ENCODE measurements around the gene WDR72.
"Not testable (repeated sequence)": the region's sequence is repeated elsewhere in the genome, so short reads cannot be mapped to it uniquely, and the experiment has no call there.

WDR72 gene

DNA sequence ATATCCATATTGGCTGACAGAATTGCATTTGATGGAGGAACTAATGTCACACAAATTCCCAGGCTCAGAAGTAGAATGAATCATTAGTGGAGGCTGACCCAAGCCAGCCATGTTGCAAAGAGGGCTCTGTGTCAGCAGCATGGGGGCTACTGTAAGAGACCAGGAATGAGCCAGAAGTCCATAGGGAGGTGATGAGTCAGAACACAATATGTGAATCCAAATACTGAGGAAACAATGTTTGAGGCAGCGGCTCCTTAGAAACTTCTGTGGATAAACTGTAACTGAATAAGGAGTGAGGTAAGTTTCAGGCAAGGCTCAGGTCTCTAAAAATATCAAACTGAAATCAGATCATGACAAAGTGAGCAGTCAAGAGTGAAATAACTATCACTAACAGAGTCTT, 170.7 kb downstream of the WDR72 start:
- DNase-seq: no peak

DNA sequence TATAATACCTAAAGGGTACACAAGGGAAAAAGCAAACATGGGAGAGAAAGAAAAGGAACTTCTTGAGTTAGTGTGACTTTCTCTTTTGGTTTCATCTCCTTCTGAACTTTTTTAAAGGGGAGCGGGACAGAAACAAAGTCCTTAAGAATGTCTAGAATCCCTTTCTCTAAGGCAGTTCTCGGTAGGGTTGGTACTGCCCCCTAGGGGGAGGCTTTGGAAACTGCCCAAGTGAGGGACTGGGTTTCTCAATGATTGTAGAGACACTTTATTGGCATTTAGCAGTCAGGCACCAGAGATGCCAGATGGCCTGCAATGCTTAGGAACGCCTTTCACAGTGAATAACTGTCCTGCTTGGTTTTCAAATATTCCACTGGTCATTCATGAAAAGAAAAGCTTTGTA, 172.7 kb downstream of the WDR72 start:
- no peak for DNase-seq

DNA sequence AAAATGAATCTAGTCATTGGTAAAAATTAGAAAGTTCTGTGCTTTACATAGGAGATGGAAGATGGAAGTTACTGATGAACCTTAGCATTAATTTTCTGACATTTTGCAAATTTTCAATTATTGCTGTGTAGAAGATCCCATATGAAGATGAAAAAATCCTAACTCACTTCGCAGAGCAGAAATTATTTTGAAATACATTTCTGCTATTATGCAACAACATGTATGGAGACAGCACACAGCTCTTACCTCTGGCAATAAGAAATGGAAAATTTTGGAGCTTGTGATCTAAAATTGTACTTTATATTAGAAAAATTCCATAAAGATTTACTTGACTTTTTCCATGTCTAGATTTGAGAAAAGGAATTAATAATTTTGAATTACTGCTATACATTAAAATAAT, 177.9 kb downstream of the WDR72 start:
- no peak for DNase-seq

DNA sequence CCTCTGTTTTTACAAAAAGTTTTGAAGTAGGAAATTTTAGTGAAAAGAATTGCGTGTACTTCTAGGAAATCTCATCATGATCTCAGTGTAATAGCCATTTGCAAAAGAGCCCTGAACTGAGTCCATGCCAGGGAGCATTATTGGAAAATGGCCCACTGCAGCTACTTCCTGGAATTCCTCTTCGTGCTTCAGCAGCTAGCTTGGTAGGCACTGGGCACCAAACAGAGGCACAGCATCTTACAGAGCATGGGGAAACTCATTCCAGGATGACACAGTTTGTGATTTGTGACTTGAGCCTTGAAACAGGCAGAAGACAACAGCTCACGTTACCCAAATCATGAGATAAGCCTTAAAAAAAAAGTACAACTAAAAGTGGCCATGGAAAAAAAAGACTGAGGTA, 179.1 kb downstream of the WDR72 start:
- no peak for DNase-seq

DNA sequence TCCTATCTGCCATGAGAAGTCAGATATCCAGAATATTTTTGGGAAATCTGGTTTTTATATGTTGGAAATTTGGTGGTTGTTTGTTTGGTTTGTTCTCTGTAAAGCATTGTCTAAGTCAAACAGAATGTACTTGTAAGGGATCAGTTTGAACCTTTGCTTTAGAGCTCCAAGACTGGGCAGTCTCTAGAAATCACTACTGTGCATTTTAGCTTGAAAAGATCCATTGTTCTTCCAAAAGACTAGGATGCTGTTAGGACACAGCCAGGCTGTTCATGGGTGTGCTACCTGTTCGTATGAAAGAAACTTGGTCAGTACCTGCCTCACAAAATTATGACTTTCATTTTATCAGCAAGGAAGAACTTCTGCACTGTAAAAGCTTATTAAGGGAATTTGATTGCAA, 182.6 kb downstream of the WDR72 start:
- no peak for DNase-seq

DNA sequence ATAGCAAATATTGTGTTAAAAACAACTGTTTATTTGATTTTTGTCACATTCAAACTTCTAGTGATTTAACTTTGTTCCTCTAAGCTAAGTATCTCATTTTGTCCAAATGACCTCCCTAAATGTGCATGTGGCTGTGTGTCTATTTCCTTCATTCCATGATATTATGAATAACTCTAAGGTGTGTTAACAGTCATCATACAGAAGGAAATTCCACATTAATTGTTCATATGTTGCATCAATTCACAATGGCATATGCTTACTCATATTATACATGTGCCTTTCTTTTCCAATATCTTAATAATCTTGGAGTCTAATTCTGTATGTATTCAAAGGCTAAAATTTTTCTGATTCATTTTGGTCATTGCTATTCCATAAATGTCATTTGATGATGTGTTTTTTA, 186.4 kb downstream of the WDR72 start:
- no peak for DNase-seq

DNA sequence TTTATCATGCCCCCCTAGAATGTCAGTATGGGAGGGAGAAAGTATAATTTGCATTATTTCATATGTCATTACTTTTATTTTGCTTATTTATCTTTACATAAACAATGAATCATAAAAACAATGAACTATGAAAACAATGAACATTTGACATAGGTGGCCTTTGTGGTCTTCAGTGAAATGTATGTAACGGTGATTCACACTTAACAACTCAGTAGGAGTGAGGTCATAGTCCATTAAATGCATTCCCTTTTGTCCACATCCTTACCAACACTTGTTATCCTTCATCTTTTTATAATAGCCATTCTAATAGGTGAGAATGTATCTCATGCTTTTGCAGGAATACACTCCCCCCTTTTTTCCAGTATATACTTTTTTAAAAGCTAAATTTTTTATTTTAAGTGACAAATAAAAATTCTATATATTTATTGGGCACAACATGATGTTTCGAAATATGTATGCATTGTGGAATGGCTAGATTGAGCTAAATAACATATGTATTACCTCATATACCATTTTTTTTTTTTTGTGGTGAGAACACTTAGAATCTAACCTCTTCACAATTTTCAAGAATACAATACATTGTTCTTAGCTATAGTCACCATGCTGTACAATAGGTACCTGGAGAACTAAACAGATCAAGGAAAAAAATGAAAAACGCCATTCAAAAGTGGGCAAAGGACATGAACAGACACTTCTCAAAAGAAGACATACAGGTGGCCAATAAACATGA, 189.5 kb downstream of the WDR72 start:
- no peak for DNase-seq

DNA sequence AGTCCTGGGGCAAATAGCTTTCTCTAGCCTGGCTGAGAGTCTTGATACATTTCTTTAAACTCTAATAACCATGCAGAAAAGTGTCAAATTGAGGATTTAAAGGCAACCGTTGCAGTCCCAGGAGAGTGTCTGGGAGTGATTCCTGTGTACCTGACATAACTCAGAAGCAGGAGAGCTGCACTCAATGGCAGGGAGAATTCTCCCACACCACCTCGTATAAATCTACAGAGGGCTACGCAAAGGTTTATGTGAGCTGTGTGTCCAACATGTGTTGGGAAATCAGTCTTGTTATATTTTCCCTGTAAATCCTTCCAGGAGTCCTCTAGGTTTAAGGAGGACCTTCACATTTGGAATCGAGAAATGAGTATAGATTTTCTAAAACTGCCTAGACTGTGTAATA, 192.6 kb downstream of the WDR72 start:
- DNase-seq: no peak

DNA sequence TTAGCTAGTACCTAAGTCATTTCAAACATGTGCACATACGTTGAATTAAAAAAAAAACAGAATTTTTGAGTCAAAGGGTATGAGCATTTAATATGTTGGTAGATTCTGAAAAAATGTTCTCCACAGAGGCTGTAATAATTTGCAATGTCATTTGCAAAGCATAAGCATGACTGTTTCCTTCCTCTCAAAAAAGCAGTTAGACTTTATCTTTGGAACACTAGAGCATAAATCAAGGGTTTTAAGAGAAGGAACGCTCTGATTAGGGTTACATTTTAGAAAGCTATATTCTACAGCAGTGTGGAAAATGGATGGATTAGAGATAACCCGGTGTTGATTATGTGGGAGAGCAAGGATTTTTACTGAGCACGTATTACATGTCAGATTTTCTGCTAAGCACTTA, 193.7 kb downstream of the WDR72 start:
- no peak for DNase-seq

DNA sequence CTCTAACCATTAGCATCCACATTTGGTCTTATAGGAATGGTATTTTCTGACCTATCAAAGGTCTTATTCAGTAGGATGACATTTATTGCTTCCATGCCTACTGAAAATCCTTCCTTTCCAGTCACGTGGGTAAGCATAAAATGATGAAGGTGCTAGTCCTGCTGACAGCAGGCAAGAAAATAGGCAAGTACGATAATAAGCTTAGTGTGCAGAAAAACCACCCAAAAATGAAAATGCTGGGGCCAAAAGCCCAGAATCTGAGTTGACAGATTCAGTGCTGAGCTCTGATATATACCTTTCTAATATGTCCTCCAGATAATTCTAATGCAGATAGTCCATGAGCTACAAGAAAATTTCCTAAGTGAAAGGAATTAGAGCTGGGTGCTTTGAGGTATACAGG, 194.8 kb downstream of the WDR72 start:
- DNase-seq: no peak

DNA sequence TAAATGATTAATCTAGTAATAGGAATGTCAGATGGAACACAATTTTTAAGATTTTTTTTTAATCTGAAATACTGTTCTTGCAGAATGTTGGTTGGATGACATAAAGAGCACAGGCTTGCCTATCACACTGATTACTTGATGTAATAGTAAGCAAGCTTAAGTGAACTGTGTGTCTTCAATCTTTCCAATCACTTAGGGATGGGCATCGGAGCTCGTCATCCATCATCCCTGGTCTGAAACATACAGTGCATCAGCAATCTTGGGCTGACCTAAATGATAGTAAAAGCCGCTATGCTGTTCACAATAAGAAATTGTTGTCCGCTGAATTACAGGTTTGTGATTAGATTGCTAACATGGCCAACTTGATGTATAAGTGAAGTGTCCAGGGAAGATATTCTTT, 195.8 kb downstream of the WDR72 start:
- DNase-seq: no peak

DNA sequence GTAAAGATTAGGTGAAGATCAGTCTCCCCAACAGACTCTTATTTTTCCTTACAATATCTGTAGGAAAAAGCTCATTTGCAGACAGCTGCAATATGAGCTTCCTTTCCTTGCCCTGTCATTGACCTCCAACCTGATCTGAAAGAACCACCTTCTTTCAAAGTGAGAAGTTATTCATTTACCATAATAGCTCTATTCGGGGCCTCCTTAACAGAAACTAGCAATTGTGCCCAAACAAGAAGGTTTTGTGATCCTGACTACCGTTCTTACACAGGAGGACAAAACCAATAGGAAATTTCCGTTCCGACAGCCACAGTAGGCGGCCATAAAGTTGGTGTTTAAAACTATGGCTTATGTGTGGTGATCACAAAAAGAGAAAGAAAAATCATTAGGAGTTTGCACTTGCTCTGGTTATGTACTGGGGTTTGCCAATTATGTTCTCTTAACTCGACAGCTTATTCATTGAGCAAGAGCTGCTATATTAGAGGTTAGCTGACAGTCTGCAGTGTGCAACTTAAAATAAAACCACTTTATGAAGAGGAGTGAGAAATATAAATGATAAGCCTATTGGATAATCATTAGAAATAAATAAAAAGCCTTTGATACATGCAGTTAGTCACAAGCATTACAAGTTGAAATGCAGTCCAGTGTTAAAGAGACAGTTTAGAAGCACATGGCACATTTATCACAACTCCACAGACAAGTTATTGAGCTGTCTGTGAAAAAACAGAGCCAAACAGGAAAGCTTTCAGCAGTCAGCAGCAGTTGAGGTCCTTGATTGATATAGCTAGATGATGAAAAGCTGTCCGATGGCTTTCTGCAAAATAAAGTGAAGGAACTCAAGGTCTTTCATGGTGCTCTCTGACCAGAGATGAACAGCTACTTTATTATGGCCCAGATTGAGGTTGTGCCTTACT, 199.8 kb downstream of the WDR72 start:
- no peak for DNase-seq

DNA sequence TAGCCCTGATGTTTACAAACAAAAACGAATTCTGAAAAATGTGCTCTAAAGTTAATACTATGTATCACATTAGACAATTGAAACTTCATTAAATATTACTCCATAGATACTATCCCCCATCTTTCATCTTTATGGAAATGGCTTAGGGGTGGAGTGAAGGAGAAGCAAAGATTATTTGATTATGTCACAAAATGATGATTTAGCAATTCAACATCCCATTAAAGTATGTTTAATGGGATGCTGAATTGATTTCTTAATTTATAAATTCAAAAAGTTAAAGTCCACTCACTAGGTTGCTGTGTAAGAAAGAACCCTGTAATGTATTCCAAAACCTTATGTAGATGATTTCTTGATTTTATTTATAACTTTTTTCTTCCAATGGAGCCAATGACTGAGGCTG, 201.1 kb downstream of the WDR72 start:
- no peak for DNase-seq

DNA sequence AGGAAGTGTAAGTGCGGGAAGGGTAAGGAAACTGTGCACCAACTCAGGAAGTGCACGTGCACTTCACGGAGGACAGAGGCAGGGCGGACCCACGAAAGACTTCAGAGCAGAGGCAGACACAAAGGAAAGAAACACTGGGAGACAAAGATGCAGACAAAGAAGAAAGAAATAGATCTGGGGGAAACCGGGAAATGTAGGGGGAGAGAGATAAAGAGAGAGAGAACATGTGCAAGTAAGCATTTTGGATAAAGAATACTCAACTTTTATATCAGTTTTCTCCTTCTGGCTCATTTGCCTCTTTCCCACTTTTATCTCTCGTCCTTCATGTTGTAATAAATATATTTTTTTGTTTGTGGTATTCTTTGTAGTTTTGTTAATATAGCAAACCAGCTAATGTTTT, 204.2 kb downstream of the WDR72 start:
- no peak for DNase-seq

DNA sequence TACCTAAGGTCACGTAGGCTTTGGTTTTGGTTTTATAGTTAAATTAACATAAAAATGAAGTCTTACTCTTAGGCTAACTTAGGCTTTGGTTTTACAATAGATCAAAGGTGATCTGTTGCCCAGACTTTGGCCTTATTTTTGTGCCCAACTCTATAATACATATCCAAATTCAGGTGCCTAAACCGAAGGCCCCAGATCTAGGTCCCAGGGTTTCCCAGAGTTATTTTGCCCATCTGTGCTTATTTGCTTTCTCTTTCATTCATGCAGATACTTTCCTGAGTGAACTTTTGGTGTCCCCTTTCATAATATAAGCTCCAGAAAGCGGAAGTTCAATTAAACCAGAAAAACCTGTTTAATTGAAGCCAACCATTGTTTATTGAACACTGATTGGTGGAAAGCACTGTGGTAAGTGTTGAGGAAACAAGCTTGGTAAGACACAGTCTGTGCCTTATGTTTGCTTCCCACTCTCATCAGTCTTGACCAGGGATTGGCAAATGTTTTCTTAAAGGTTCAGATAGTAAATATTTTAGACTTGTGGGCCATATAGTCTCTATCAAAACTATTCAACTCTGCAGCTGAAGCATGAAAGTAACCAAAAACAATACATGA, 209.7 kb downstream of the WDR72 start:
- DNase-seq: no peak

DNA sequence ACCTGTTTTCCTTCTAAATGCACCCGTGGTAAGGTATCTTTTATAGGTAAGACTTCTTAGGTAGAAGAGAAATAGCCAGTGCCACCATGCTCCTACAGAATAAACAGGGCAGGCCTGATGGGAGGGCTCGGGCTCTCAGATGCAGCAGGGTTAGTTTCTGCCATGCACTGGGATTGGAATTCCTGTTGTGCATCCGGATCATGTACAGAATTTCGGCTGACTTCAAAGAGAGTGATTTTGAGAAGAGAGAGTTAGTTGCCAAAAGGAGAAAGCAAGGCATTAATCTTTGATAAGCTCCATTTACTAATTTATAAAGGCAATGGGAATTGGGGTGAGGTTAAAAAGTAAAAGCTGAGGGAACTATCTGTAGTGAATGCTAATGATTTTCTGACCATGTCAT, 211.2 kb downstream of the WDR72 start:
- no peak for DNase-seq

DNA sequence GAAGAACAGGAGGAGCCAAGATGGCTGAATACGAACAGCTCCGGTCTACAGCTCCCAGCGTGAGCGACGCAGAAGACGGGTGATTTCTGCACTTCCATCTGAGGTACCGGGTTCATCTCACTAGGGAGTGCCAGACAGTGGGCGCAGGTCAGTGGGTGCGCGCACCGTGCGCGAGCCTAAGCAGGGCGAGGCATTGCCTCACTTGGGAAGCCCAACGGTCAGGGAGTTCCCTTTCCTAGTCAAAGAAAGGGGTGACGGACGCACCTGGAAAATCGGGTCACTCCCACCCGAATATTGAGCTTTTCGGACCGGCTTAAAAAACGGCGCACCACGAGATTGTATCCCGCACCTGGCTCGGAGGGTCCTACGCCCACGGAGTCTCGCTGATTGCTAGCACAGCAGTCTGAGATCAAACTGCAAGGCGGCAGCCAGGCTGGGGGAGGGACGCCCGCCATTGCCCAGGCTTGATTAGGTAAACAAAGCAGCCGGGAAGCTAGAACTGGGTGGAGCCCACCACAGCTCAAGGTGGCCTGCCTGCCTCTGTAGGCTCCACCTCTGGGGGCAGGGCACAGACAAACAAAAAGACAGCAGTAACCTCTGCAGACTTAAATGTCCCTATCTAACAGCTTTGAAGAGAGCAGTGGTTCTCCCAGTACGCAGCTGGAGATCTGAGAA, 218.7 kb downstream of the WDR72 start:
- not testable (repeated sequence) for DNase-seq

DNA sequence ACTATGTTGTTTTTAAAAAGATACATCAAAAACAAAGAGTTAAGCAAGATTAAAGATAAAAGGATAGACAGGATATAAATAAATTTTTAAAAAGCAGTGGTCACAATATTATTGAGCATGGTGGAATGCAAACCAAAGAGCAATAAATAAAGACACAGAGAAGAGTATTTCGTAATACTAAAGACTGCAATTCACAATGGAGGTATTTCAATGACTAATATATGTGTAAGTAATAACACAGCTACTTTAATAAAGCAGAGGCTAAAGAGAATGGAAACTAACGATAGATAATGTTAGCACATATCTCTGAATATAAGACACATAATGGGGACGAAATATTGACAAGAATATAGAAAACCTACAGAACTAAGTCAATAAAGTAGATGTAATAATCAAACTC, 219.6 kb downstream of the WDR72 start:
- no peak for DNase-seq

DNA sequence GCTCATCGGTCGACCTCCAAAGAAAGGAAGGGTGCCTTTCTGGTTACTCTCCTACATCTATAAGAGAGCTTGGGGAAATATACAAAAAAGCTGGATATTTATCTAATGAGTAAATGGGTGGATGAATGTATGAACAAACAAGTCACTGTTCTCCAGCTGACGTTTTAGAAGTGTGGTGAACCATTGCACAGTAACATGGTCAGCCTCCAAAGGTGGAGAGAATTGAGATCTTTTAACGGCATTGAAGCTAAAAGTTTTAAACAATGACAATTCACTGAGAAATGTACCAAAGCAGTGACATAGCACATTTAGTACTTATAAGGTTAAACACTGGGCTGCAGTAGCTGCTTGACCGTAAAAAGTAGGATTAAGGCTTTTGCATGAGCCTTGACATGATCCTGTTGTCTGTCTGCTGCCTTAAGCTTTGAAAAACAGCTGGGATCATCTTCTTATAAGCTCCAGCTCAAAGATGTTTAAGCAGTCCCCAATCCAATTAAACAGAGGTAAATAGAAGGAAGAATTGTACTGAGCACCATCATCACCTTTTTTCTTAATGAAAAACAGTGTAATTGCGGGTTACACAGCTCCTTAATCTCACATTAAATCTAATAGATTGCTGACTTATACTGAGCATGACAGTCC, 222.9 kb downstream of the WDR72 start:
- no peak for DNase-seq

DNA sequence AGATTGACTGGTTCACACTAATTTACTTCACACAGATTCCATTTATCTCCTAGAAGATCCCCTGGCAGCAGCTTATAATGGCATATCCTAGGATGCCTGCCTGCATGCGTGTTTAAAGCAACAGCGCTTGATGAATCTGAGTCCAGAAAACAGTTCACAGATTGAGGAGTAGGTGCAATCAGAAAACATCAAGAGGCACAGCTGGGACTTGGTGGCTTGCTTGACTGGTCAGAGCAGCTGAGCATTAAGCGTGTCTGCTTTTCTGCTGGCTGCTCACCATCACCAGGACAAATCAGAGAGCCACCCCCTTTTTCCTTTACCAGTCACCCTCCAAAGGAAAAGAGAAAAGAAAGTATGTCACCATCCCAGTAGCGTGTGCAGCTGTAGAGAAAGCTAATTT, 223.6 kb downstream of the WDR72 start:
- no peak for DNase-seq

DNA sequence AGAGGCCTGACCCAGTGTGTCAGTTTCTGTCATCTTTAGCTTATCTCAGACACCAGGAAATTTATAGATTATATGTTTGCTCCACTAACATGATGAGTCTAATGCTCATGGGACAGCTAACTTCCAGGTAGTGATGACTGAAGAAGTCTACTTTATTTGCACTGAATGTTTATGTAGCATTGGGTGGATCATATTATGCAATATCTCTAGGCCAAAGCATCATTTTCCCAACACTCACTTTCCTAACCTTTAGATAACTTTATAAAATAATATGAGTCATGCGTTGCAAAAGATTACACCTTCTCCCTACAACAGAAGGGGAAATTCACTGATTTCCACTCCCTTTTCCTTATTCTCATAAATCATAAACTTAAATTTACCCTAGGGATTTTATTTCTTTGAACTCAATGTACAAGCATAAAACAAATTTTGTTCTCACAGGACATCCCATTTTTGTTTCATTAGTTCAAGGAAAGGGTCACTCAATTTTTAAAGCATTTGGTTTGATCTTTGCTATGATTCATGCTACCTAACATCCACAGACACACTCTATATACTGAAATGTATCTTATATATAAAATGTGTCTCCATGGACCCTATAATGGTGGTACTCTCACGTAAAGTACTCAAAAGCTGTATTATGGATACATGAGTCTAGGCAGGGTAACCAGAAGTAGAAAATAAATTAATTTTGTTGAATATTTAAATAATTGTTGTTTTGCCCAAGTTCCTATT, 225.2 kb downstream of the WDR72 start:
- no peak for DNase-seq

DNA sequence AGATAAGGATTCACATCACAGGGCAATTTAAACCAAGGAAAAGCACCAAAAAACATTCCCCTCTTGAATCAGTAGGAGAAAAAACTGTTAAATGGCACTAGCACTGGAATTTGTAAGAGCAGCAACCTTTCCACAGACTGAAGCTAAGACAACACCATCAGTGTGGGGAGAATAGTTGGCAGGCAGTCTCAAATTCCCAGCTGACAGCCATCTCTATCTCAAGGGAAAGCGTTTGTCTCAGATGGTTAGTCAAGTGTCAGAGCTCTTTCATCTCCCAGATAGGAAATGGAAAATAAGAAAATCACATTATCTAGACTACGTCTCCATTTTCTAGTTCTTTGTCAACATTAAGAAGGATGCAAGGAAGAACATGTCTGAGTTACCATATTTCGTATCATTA, 228.7 kb downstream of the WDR72 start:
- no peak for DNase-seq

Data from NCI-H187 treated with DMSO at 0.1 percent for 48 hours (cell line).